Non-pigmented ciliary epithelial cell (primary cell): ENCODE data around the gene MYH6.
"Not testable (repeated sequence)": the region's sequence is repeated elsewhere in the genome, so short reads cannot be mapped to it uniquely, and the experiment has no call there.

Source experiments
- DNase-seq: peaks from one replicate; pipeline ENCODE4 v3.0.0-alpha.2; 2010; ENCODE audit warnings: low read depth

MYH6 gene

DNA sequence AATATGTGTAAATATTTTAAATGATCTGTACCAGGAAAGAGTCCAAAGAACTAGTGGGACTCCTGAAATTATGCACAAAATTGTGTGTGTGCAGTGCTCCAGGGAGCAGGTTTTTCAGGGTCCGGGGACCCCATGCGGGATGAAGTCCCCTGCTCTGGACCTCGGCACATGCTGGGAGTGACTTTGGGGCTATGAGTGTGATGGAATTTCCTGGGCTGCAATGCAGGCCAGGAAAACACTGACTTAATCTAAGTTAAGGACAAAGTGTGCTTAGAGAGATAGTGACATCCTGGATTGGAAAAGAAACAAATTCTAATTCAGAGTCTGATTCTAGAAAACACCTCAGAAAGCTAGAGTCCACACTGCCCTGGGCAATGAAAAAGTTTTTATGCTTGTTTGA is 6.2 kb upstream of the MYH6 start:
- DNase-seq: no peak

DNA sequence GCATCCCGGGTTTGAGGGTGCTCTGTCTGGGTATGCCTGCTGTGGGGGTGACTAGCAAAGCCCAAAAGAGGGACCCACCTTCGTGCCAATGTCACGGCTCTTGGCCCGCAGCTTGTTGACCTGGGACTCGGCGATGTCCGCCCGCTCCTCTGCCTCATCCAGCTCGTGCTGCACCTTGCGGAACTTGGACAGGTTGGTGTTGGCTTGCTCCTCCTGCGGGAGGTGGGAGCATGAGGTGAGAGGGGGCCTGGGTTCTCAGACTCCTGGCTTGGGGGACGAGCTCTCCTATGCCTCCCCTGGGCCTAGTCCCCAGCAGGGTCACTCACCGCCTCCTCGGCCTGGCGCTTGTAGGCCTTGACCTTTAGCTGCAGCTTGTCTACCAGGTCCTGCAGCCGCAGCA is 5.6 kb upstream of the MYH6 start:
- DNase-seq: no peak

GRCh38 chr14:23411563-23412525 is 3.8 kb upstream of the MYH6 start:
- DNase-seq: no peak

GRCh38 chr14:23409966-23410635 is 2.0 kb upstream of the MYH6 start:
- DNase-seq: no peak

GRCh38 chr14:23409475-23409874 is 1.4 kb upstream of the MYH6 start:
- no peak for DNase-seq

DNA sequence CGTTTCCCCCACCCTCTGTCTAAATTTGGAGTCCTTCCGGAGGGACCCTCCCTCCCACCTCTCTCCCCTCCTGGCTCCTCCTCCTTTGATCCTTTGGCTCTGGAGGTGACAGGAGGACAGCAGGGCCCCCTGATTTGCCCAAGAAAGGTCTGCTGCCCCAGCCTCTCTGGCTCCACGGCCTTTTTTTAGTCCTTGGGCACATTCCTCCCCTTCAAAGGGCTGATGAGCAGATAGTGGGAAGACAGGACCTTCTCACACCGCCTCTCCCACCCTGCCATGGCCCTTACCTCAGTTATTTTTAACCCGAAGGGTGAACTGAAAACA is 196 bp upstream of the MYH6 start:
- DNase-seq: no peak

GRCh38 chr14:23406725-23407355 is 1.2 kb downstream of the MYH6 start:
- DNase-seq: no peak

DNA sequence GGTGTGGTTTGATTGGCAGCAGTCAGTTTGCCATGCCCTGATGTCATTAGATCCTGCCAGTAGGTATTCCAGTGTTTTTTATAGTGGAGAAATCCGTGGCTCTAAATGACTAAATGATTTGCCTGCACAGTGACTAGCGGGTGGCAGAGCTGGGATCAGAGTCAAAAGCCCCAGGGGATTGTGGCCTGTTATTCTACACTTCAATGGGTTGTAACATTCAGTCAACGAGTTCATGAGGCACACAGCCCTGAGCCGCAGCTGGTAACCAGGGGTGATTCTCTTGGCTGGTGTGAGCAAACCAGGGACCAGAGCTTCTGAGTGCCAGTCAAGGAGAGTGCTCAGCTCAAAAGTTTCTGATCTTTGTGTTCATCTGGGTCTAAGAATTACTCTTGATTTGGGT is 1.8 kb downstream of the MYH6 start:
- DNase-seq: no peak

DNA sequence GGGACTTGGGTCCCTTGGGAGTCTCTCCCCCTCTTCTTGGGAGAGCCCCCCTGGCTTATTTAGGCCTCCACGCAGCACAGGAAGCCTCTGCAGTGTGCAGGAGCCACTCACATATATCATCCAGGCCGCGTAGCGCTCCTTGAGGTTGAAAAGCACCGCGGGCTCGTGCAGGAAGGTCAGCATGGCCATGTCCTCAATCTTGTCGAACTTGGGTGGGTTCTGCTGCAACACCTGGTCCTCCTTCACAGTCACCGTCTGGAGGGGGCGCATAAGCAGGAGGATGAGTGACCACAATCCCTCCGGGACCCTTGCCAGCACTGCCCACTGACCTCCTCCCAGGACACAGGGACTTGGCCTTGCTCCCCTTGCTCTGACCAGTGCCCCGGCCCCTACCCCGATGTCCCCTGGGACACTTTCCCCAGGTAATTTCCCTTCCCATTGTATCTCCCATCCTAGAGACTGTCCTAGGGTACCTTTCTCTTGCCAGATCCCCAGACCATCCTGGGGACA is 2.5 kb downstream of the MYH6 start:
- no peak for DNase-seq

DNA sequence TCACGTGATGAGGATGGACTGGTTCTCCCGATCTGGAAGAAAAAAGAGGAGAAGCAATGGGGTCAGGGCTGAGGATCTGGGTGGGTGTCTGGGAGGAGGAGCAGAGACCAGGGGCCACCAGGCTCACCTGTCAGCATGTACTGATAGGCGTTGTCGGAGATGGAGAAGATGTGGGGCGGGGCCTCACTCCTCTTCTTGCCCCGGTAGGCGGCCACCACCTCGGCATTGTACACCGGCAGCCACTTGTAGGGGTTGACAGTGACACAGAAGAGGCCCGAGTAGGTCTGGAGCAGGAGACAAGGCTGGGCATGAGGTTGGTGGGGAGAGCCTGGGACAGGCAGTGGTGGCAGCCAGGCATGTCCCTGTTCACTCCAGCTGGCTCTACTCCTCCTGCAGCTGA is 3.0 kb downstream of the MYH6 start:
- no peak for DNase-seq

DNA sequence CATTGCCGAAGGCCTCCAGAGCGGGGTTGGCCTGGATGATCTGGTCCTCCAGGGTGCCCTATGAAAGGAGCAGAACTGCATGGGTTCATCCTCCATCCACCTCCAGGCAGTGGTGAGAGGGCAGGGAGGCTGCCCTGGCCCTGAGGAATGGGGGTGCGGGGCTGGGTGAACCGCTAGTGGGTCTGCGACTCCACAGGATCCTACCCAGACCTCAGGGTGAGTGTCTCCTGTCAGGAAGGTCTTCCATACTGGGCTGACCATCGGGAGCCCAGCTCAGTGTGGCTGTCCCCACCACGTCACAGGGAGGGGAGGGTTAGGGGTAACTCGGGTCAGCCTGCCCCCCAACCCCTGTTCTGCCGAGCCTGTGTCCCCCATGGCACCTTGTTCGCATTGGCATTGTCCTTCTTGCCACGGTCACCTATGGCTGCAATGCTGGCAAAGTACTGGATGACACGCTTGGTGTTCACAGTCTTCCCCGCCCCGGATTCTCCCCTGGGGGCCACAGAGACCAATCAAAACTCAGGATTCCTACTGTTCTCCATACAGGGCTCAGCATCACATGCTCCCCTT is 3.7 kb downstream of the MYH6 start:
- DNase-seq: no peak

DNA sequence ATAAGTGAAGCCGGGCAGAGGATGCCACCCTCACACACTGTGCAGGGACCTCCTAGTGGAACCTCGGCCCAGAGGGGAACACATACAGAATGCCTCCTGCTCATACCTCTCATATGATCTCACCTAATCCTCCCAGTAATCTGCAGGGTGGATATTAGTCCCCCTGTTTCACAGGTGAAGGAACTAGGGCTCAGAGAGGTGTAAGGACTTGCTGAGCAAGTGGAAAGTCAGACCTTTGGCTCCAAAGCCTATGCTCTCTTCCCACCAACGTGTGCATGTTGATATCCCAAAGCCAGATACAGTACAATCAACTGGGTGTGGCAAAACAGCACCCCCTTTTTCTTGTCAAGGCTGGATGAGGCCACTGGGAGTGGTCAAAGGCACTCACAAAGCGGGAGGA is 4.2 kb downstream of the MYH6 start:
- no peak for DNase-seq

DNA sequence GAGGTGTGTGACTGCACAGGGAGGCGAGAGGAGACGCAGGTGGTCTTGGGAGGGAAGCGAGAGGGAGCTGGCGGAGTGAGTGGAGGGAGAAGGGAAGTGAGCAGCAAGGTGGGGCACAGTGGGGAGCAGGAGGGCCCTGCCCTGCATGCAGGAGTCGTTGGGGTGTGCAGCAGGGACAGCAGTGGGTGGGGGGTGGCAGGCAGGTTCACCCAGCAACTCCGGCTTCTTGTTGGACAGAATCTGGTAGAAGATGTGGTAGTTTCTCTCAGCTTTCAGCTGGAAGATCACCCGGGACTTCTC is 5.0 kb downstream of the MYH6 start:
- no peak for DNase-seq

- no peak for DNase-seq
Observed at GRCh38 chr14:23402296-23403138, 5.6 kb downstream of the MYH6 start.

DNA sequence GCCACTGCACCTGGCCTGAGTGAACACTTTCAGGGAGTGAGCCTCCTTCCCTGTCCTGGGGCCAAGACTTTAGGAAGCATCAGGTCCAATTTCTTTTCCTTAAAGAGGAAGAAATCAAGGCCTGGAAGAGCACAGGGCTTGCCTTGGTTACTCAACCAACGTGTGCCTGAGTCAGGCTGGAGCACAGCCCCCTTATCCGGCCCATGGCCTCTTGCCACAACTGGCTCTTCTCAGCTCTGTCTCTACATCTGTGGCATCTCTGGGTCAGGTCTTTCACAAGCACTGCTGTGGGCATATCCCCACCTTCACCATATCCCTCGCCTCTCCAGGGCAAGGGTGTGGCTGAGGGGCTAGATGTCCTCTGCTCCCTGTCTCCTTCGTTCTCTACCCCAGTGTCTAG is 6.8 kb downstream of the MYH6 start:
- DNase-seq: no peak

- not testable (repeated sequence) for DNase-seq
Observed at GRCh38 chr14:23400496-23401149, 7.5 kb downstream of the MYH6 start.

DNA sequence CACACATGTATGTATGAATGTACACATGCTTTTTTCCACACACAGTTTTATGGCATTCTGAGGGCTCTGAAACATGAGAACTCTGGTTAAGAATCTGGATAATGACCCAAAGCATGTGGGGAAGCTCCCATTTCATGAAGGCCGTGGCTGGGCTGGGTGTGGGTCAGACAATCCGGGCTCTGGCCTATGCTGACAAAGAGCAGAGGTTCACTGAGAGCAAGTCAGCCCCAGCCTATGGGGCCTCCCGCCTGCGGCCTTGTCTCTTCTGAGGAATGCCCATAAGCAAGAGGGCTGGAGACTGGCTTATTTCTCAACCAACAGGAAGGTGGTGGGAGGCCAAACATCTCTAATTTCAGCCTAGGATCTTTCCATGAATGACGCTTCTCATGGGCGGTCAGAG is 8.5 kb downstream of the MYH6 start:
- DNase-seq: no peak

DNA sequence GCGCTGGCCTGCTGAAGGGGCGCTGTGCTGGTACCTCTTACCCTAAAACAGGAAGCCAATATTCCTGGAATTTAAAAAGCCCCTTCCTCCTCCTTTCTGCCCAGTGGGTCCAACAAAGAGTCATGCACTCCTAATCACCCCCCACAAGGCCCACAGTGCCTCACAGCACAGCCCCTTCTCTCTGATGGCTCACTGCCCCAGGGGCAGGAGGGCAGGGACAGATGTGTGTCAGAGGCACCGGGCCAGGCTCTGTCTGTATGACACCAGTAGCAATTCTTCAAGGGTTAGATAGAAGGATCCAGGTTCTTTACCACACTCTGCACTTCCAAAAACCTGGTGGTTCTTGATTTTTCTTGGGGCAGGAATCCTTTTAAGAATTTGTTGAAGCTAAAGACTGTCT is 8.9 kb downstream of the MYH6 start:
- no peak for DNase-seq

DNA sequence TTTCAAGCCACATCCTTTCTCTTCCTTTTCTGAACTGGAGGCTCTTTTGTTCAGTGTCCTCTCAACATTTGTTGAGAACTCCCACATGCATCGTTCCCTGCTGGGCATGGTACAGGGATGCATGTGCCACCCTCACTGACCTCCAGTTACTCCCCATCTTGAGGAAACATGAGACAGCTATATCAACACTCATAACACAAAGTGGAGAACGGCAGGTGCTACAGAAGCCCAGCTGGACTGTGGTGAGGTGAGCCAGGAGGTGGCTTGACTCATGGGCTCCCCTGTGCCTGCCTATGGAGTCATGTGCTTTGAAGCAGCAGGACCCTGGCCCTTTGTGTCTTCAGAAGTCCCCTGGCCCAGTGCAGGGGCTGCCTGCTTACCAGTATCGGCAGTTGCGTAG is 9.7 kb downstream of the MYH6 start:
- DNase-seq: no peak

DNA sequence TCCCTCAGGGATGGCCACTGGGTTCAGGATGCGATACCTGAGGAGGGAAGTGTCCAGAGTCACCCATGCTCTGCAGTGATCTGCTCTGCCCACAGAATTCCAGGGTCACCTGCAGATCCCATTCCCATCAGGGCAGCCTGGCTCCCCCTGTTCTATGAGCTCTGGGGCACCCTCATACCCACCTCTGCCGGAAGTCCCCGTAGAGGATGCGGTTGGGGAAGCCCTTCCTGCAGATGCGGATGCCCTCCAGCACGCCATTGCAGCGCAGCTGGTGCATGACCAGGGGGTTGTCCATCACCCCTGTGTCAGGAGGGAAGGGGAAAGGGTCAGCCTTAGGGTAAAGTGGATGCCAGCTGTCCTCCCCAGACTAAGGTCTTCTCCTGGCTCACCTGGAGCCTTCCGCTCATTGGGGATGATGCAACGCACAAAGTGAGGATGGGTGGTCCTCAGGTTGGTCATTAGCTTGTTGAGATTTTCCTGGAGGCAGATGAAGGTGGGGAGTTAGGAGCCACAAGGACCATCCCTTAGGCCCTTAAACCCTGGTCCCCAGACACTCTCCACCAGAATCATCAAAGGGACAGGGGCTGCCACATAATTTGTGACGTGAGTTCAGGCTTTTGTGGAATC is 11.2 kb downstream of the MYH6 start:
- DNase-seq: no peak

DNA sequence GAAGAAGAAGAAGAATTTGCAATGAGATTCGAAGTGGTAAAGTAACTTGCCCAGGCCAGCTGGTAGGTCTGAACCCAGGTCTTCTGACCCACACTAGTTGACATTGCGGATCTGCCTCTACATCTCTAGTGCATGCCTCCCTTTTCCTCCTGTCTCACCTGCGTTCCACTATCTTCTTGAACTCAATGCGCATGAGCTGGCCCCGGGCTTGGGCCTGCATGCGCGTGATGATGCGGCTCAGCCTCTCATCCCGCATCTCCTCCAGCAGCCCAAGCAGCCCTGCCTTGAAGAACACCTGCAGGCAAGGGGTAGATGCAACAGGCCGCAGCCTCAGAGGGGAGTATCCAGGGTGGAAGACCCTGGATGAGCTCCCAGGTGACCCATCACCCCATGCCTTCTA is 11.9 kb downstream of the MYH6 start:
- DNase-seq: no peak
